SK-N-SH treated with all-trans-retinoic acid at 6 μM for 48 hours (cell line): ENCODE measurements around the gene ASIC4.

Source experiments
- ATAC-seq: fragments of 200-7000 bp; cut with Tn5 transposase; 3 replicates; pipeline ENCODE4 v1.9.1; 2020; ENCODE audit warnings: mild to moderate bottlenecking, moderate library complexity
- ARNTL ChIP-seq: fragments of 450-650 bp; formaldehyde crosslinking; IDR thresholded peaks from 2 replicates; pipeline ENCODE4 v1.5.0; 2020; ENCODE audit warnings: low read depth, mild to moderate bottlenecking, moderate library complexity, borderline replicate concordance
- BACH2 ChIP-seq: fragments of 250-450 bp; sonication (Bioruptor Pico); IDR thresholded peaks from 2 replicates; pipeline ENCODE4 v1.9.0; 2021; ENCODE audit warnings: mild to moderate bottlenecking, borderline replicate concordance
- CREB5 ChIP-seq: fragments of 250-450 bp; sonication (Bioruptor Pico); IDR thresholded peaks from 2 replicates; pipeline ENCODE4 v1.5.1; 2020; ENCODE audit warnings: low read depth, mild to moderate bottlenecking, moderate library complexity
- CSDC2 ChIP-seq: fragments of 250-450 bp; sonication (Bioruptor Pico); IDR thresholded peaks from 2 replicates; pipeline ENCODE4 v1.5.0; 2020; ENCODE audit warnings: mild to moderate bottlenecking, moderate library complexity
- CSRNP3 ChIP-seq: fragments of 250-450 bp; sonication (Bioruptor Pico); IDR thresholded peaks from 2 replicates; pipeline ENCODE4 v1.5.1; 2021; ENCODE audit warnings: mild to moderate bottlenecking, moderate library complexity
- ISL1 ChIP-seq: fragments of 250-450 bp; sonication (Bioruptor Pico); IDR thresholded peaks from 2 replicates; pipeline ENCODE4 v2.1.2; 2022; ENCODE audit warnings: mild to moderate bottlenecking, moderate library complexity
- OSR1 ChIP-seq: fragments of 250-450 bp; sonication (Bioruptor Pico); IDR thresholded peaks from 2 replicates; pipeline ENCODE4 v1.8.0; 2022; ENCODE audit warnings: moderate library complexity, mild to moderate bottlenecking, inconsistent platforms
- PATZ1 ChIP-seq: fragments of 250-450 bp; sonication (Bioruptor Pico); IDR thresholded peaks from 2 replicates; pipeline ENCODE4 v1.8.0; 2020; ENCODE audit warnings: mild to moderate bottlenecking, moderate library complexity, borderline replicate concordance
- POU6F1 ChIP-seq: fragments of 250-450 bp; sonication (Bioruptor Pico); IDR thresholded peaks from 2 replicates; pipeline ENCODE4 v1.8.0; 2021; ENCODE audit warnings: low read depth, mild to moderate bottlenecking, moderate library complexity, borderline replicate concordance
- PPARA ChIP-seq: fragments of 250-450 bp; sonication (Bioruptor Pico); IDR thresholded peaks from 2 replicates; pipeline ENCODE4 v1.5.0; 2020; ENCODE audit warnings: mild to moderate bottlenecking, borderline replicate concordance
- RARB ChIP-seq: fragments of 250-450 bp; sonication (Bioruptor Pico); IDR thresholded peaks from 2 replicates; pipeline ENCODE4 v1.8.0; 2021; ENCODE audit warnings: mild to moderate bottlenecking, moderate library complexity
- TCF4 ChIP-seq: fragments of 250-450 bp; sonication (Bioruptor Pico); IDR thresholded peaks from 2 replicates; pipeline ENCODE4 v1.8.0; 2021; ENCODE audit warnings: mild to moderate bottlenecking, moderate library complexity, borderline replicate concordance
- TSHZ2 ChIP-seq: fragments of 250-450 bp; sonication (Bioruptor Pico); IDR thresholded peaks from 2 replicates; pipeline ENCODE4 v1.5.0; 2020; ENCODE audit warnings: mild to moderate bottlenecking, moderate library complexity
- ZC3H10 ChIP-seq: fragments of 250-450 bp; sonication (Bioruptor Pico); IDR thresholded peaks from 2 replicates; pipeline ENCODE4 v1.5.1; 2021; ENCODE audit warnings: mild to moderate bottlenecking, moderate library complexity
- ZFP30 ChIP-seq: fragments of 450-650 bp; formaldehyde crosslinking; IDR thresholded peaks from 2 replicates; pipeline ENCODE4 v1.5.0; 2022; ENCODE audit warnings: mild to moderate bottlenecking, moderate library complexity
- ZNF565 ChIP-seq: fragments of 450-650 bp; formaldehyde crosslinking; conservative IDR thresholded peaks from 2 replicates; pipeline ENCODE4 v1.5.0; 2020; ENCODE audit warnings: low read depth, mild to moderate bottlenecking, moderate library complexity
- ZNF70 ChIP-seq: fragments of 450-650 bp; formaldehyde crosslinking; IDR thresholded peaks from 2 replicates; pipeline ENCODE4 v1.5.0; 2020; ENCODE audit warnings: mild to moderate bottlenecking, moderate library complexity
- ZNF8 ChIP-seq: fragments of 450-650 bp; formaldehyde crosslinking; IDR thresholded peaks from 2 replicates; pipeline ENCODE4 v1.5.0; 2020; ENCODE audit warnings: mild to moderate bottlenecking, moderate library complexity

Gene ASIC4

GRCh38 chr2:219516888-219517287 lies 2.6 kb downstream of the ASIC4 start (continued):
- TF ChIP-seq POU6F1 (CRISPR knock-in tag) (no peak), OSR1 (CRISPR knock-in tag) (no peak)

- TF ChIP-seq ZC3H10, result no peak
- TF ChIP-seq RARB (CRISPR knock-in tag), result no peak
- no peak for TF ChIP-seq CREB5 (CRISPR knock-in tag)
- TF ChIP-seq ZNF8 (CRISPR knock-in tag), result no peak
- no peak for TF ChIP-seq CSRNP3
- no peak for TF ChIP-seq ISL1 (CRISPR knock-in tag)
- TF ChIP-seq ZFP30, result no peak
- no peak for TF ChIP-seq OSR1 (CRISPR knock-in tag)
- no peak for TF ChIP-seq BACH2 (CRISPR knock-in tag)
- no peak for TF ChIP-seq ARNTL (CRISPR knock-in tag)
- no peak for TF ChIP-seq TCF4 (CRISPR knock-in tag)
- no peak for TF ChIP-seq ZNF70 (CRISPR knock-in tag)
- TF ChIP-seq PPARA (CRISPR knock-in tag), result no peak
These were observed 3.9 kb downstream of the ASIC4 start for GRCh38 chr2:219517954-219518778.

GRCh38 chr2:219519526-219519916 lies 5.2 kb downstream of the ASIC4 start:
- ATAC-seq, result no peak
- no peak for TF ChIP-seq TSHZ2 (CRISPR knock-in tag)
- TF ChIP-seq BACH2 (CRISPR knock-in tag), result no peak
- TF ChIP-seq CSRNP3, result no peak
- no peak for TF ChIP-seq PPARA (CRISPR knock-in tag)
- TF ChIP-seq ZFP30, result no peak
- TF ChIP-seq PATZ1, result no peak
- TF ChIP-seq POU6F1 (CRISPR knock-in tag), result no peak
- no peak for TF ChIP-seq CREB5 (CRISPR knock-in tag)
- no peak for TF ChIP-seq ISL1 (CRISPR knock-in tag)
- no peak for TF ChIP-seq OSR1 (CRISPR knock-in tag)
- TF ChIP-seq CSDC2, result no peak
- TF ChIP-seq ZNF565 (CRISPR knock-in tag), result no peak
- TF ChIP-seq, all 23 proteins: peak for 0

More at GRCh38 chr2:219517954-219518778, 3.9 kb downstream of the ASIC4 start:
- no peak for ATAC-seq
